HCT116 (cell line): ENCODE results near the gene TAMALIN.

Source experiments
- CTCF ChIP-seq, 3 experiments: fragments of 200-600 bp in 1 of 3; sonication (generic) in 1 of 3; IDR thresholded peaks in 2 of 3; conservative IDR thresholded peaks in 1 of 3; 2 replicates each; pipeline ENCODE4 v1.5.1; 2012 to 2017; ENCODE audit warnings: low read depth in 2 of 3, low read length in 2 of 3, antibody characterized with exemption in 1 of 3, borderline replicate concordance in 1 of 3, control low read depth in 1 of 3, mild to moderate bottlenecking in 1 of 3, mixed read lengths in 1 of 3, mixed run types in 1 of 3, moderate library complexity in 1 of 3; ENCODE audit not compliant: insufficient read depth in 1 of 3
- EZH2 ChIP-seq: fragments of 200-600 bp; sonication (generic); IDR thresholded peaks from 2 replicates; pipeline ENCODE4 v1.6.1; 2017; ENCODE audit warnings: antibody characterized with exemption, mixed run types
- MAX ChIP-seq: IDR thresholded peaks from 2 replicates; pipeline ENCODE4 v1.6.1; 2012
- POLR2A ChIP-seq: IDR thresholded peaks from 2 replicates; pipeline ENCODE4 v1.7.0; 2011; ENCODE audit warnings: borderline replicate concordance; ENCODE audit not compliant: insufficient read depth, insufficient read length; ENCODE audit errors: extremely low read depth
- SRF ChIP-seq: IDR thresholded peaks from 2 replicates; pipeline ENCODE4 v1.6.1; 2012; ENCODE audit warnings: low read depth
- ZFX ChIP-seq: fragments of 450-650 bp; IDR thresholded peaks from 2 replicates; pipeline ENCODE4 v1.6.1; 2017

GRCh38 chr12:51962737-51963136 lies 44.0 kb upstream of the TAMALIN start:
- TF ChIP-seq ZFX, result no peak
- TF ChIP-seq MAX, result no peak
- TF ChIP-seq EZH2, result no peak
- no peak for TF ChIP-seq SRF
- TF ChIP-seq CTCF (IDR thresholded peaks at IDR 0.05 in 2 of 3, conservative IDR thresholded peaks at IDR 0.05 in 1 of 3; ENCODE audit: borderline replicate concordance in 1 of 3, insufficient read depth in 1 of 3, low read depth in 2 of 3, low read length in 2 of 3), result no peak
- TF ChIP-seq POLR2A, result no peak
